Activated T-helper 2 cell treated with anti-CD3 and anti-CD28 coated beads, Interferon-gamma antibody, Interleukin-2, Interleukin-4, amounts not matched to agents 10 μg/mL and 5 μg/mL and 100 μg/mL, durations not matched to agents 14 hours and 24 hours and 36 hours (primary cell): ENCODE measurements around the gene TXNRD2. TPM values are rescaled to one million over a fixed set of nuclear protein-coding genes. Genes with fewer than 3 reads are reported as not detected.

Experiments
- DNase-seq: peaks from one replicate; pipeline ENCODE4 v3.0.0; 2021; ENCODE audit warnings: low spot score
- H3K27ac Mint-ChIP-seq: one replicate; pipeline ENCODE4 v1.8.0; 2021; ENCODE audit warnings: mixed read lengths
- H3K27me3 Mint-ChIP-seq: one replicate; pipeline ENCODE4 v1.8.0; 2021; ENCODE audit warnings: low read depth, mixed read lengths
- H3K36me3 Mint-ChIP-seq: one replicate; pipeline ENCODE4 v1.8.0; 2021; ENCODE audit warnings: low read depth, mixed read lengths
- H3K4me1 Mint-ChIP-seq: one replicate; pipeline ENCODE4 v1.8.0; 2021; ENCODE audit warnings: low read depth, mixed read lengths
- H3K4me3 Mint-ChIP-seq: one replicate; pipeline ENCODE4 v1.8.0; 2021; ENCODE audit warnings: low read depth, mild to moderate bottlenecking, moderate library complexity, mixed read lengths
- H3K9me3 Mint-ChIP-seq: one replicate; pipeline ENCODE4 v1.8.0; 2021; ENCODE audit warnings: mixed read lengths
- intact Hi-C: fragments of 100-400 bp; cut with micrococcal nuclease; formaldehyde crosslinking; loops from one replicate; pipeline ENCODE4 v1.15.1; 2023
- total RNA-seq: library from RNA; stranded (reverse); gene quantifications from 2 replicates; pipeline ENCODE4 v1.2.3, GENCODE V29; 2022

Gene TXNRD2
- total RNA-seq, 1 donor from 2014 or later: 19.9 TPM

GRCh38 chr22:19855504-19856409, 85.9 kb downstream of the TXNRD2 start:
- H3K27ac Mint-ChIP-seq: peak overlapping the region; percentile 93
- H3K4me1 Mint-ChIP-seq: peaks cover 35% of the 10 kb centered on the region
- peaks cover 33% of the 10 kb centered on the region for H3K36me3 Mint-ChIP-seq
- peak; percentile 51 for DNase-seq
- intact Hi-C loops: loop anchor here (2.0 to 5.0 kb wide), 2 partner anchors 125 to 262 kb away; partner anchors contain the start of genes RANBP1 and TRMT2A
- H3K9me3 Mint-ChIP-seq: no peaks in the 10 kb centered on the region
- no peaks in the 10 kb centered on the region for H3K27me3 Mint-ChIP-seq
- H3K4me3 Mint-ChIP-seq: peak overlapping the region; percentile 98

GRCh38 chr22:19854778-19855503, 86.7 kb downstream of the TXNRD2 start, which contains the start of the genes GNB1L and RTL10:
TSS of gene GNB1L (minus strand) at chr22:19854874. CDS start at chr22:19821355, 33,519 bp downstream.
TSS of gene RTL10 (minus strand) at chr22:19854874. CDS start at chr22:19852261, 2,613 bp downstream.
- H3K9me3 Mint-ChIP-seq: no peaks in the 10 kb centered on the region
- intact Hi-C loops: loop anchor here (1.0 to 5.0 kb wide), 4 partner anchors 37 to 262 kb away; partner anchors contain the start of genes COMT, RANBP1, TRMT2A and TXNRD2
- peaks cover 35% of the 10 kb centered on the region for H3K4me1 Mint-ChIP-seq
- H3K27ac Mint-ChIP-seq: peak within 1 kb of the TSS; percentile 93
- peak; percentile 95 for DNase-seq
- no peaks in the 10 kb centered on the region for H3K27me3 Mint-ChIP-seq
- H3K36me3 Mint-ChIP-seq: peaks cover 41% of the 10 kb centered on the region
- peak within 1 kb of the TSS; percentile 98 for H3K4me3 Mint-ChIP-seq

- intact Hi-C loops: loop anchor here (1.0 to 5.0 kb wide), 3 partner anchors 38 to 123 kb away; partner anchors contain the start of genes COMT and TXNRD2
- H3K4me1 Mint-ChIP-seq: peaks cover 35% of the 10 kb centered on the region
Observed at GRCh38 chr22:19853879-19854777, 87.5 kb downstream of the TXNRD2 start.

GRCh38 chr22:19853058-19853878, 88.3 kb downstream of the TXNRD2 start:
- DNase-seq: no peak
- peaks cover 35% of the 10 kb centered on the region for H3K4me1 Mint-ChIP-seq
- H3K9me3 Mint-ChIP-seq: no peaks in the 10 kb centered on the region
- H3K36me3 Mint-ChIP-seq: peaks cover 50% of the 10 kb centered on the region
- H3K27me3 Mint-ChIP-seq: no peaks in the 10 kb centered on the region
- H3K27ac Mint-ChIP-seq: peak overlapping the region; percentile 93
- intact Hi-C loops: loop anchor here (5.0 kb wide), 1 partner anchor 89 kb away; the partner anchor contains the start of genes COMT and TXNRD2
- peak overlapping the region; percentile 98 for H3K4me3 Mint-ChIP-seq

More at GRCh38 chr22:19853879-19854777, 87.5 kb downstream of the TXNRD2 start:
- Mint-ChIP-seq H3K4me3 (peak overlapping the region; percentile 98), H3K27me3 (no peaks in the 10 kb centered on the region), H3K36me3 (peaks cover 46% of the 10 kb centered on the region), H3K9me3 (no peaks in the 10 kb centered on the region), H3K27ac (peak overlapping the region; percentile 93)
- peak; percentile 16 for DNase-seq

- Mint-ChIP-seq H3K27ac (no peak overlapping the region), H3K4me3 (peak overlapping the region; percentile 98), H3K36me3 (peaks cover 52% of the 10 kb centered on the region), H3K27me3 (no peaks in the 10 kb centered on the region), H3K9me3 (peaks cover 7% of the 10 kb centered on the region), H3K4me1 (peaks cover 31% of the 10 kb centered on the region)
- DNase-seq: no peak
- intact Hi-C loops: loop anchor here (5.0 kb wide), 1 partner anchor 90 kb away; the partner anchor contains the start of genes COMT and TXNRD2
Observed at GRCh38 chr22:19852177-19852781, 89.3 kb downstream of the TXNRD2 start.

- Mint-ChIP-seq H3K9me3 (peaks cover 7% of the 10 kb centered on the region), H3K4me1 (peaks cover 24% of the 10 kb centered on the region), H3K27me3 (no peaks in the 10 kb centered on the region), H3K27ac (no peak overlapping the region), H3K36me3 (peaks cover 48% of the 10 kb centered on the region), H3K4me3 (peak overlapping the region; percentile 98)
- no peak for DNase-seq
- intact Hi-C loops: loop anchor here (5.0 kb wide), 1 partner anchor 91 kb away; the partner anchor contains the start of genes COMT and TXNRD2
Observed at GRCh38 chr22:19851291-19852176, 90.1 kb downstream of the TXNRD2 start.

- Mint-ChIP-seq H3K27ac (no peak overlapping the region), H3K36me3 (peaks cover 52% of the 10 kb centered on the region), H3K9me3 (peaks cover 7% of the 10 kb centered on the region)
Observed at GRCh38 chr22:19850763-19851109, 90.9 kb downstream of the TXNRD2 start.

GRCh38 chr22:19849835-19850762, 91.5 kb downstream of the TXNRD2 start:
- intact Hi-C loops: loop anchor here (5.0 kb wide), 1 partner anchor 92 kb away; the partner anchor contains the start of genes COMT and TXNRD2
- Mint-ChIP-seq H3K4me1 (peaks cover 19% of the 10 kb centered on the region), H3K4me3 (no peak overlapping the region), H3K9me3 (peaks cover 7% of the 10 kb centered on the region), H3K27ac (no peak overlapping the region), H3K36me3 (peaks cover 54% of the 10 kb centered on the region), H3K27me3 (no peaks in the 10 kb centered on the region)
- DNase-seq: no peak

More at GRCh38 chr22:19850763-19851109, 90.9 kb downstream of the TXNRD2 start:
- H3K27me3 Mint-ChIP-seq: no peaks in the 10 kb centered on the region
- no peak for DNase-seq
- H3K4me3 Mint-ChIP-seq: no peak overlapping the region
- intact Hi-C loops: loop anchor here (5.0 kb wide), 1 partner anchor 92 kb away; the partner anchor contains the start of genes COMT and TXNRD2
- H3K4me1 Mint-ChIP-seq: peaks cover 19% of the 10 kb centered on the region

- H3K27me3 Mint-ChIP-seq: no peaks in the 10 kb centered on the region
- intact Hi-C loops: no loop called here
Observed at GRCh38 chr22:19848298-19849224, 93.1 kb downstream of the TXNRD2 start.

More at GRCh38 chr22:19848298-19849224, 93.1 kb downstream of the TXNRD2 start:
- Mint-ChIP-seq H3K9me3 (peaks cover 7% of the 10 kb centered on the region), H3K4me1 (peaks cover 15% of the 10 kb centered on the region), H3K36me3 (peaks cover 48% of the 10 kb centered on the region), H3K4me3 (no peak overlapping the region), H3K27ac (no peak overlapping the region)
- no peak for DNase-seq
